OCI-LY3 (cell line): ENCODE measurements around the gene ZSWIM6.

Experiments used
- H2AFZ ChIP-seq: fragments of 200-600, 300-600 bp; shearing (Covaris generic); 2 replicates; pipeline ENCODE4 v1.6.0; 2014; ENCODE audit warnings: antibody characterized with exemption, low read depth, low read length
- H3K27ac ChIP-seq: fragments of 200-600, 300-600 bp; sonication (generic); 2 replicates; pipeline ENCODE4 v1.5.1; 2014; ENCODE audit warnings: mild to moderate bottlenecking, low read length, moderate library complexity, mixed read lengths
- H3K27me3 ChIP-seq: fragments of 200-600, 300-600 bp; sonication (generic); 2 replicates; pipeline ENCODE4 v1.6.1; 2014; ENCODE audit warnings: low read depth, low read length, mixed read lengths
- H3K36me3 ChIP-seq: fragments of 200-600, 300-600 bp; sonication (generic); replicated peaks from 2 replicates; pipeline ENCODE3; 2014; ENCODE audit warnings: low read depth, low read length, mixed read lengths
- H3K4me1 ChIP-seq: fragments of 300-600, 200-600 bp; sonication (generic); 2 replicates; pipeline ENCODE4 v1.6.1; 2014; ENCODE audit warnings: low read length, mixed read lengths
- H3K4me2 ChIP-seq: fragments of 200-600, 300-600 bp; sonication (generic); 2 replicates; pipeline ENCODE4 v1.6.1; 2014; ENCODE audit warnings: low read length, mixed read lengths
- H3K4me3 ChIP-seq: fragments of 300-600, 200-600 bp; sonication (generic); 2 replicates; pipeline ENCODE4 v1.5.1; 2014; ENCODE audit warnings: antibody characterized with exemption, mild to moderate bottlenecking, low read length, moderate library complexity
- H3K79me2 ChIP-seq: fragments of 300-600, 200-600 bp; shearing (Covaris generic); 2 replicates; pipeline ENCODE4 v1.6.1; 2014; ENCODE audit warnings: mild to moderate bottlenecking, low read length, mixed read lengths
- H3K9ac ChIP-seq: fragments of 300-600, 200-600 bp; shearing (Covaris generic); 2 replicates; pipeline ENCODE4 v1.6.0; 2014; ENCODE audit warnings: mild to moderate bottlenecking, low read length, moderate library complexity
- H3K9me3 ChIP-seq: fragments of 200-600, 300-600 bp; shearing (Covaris generic); 2 replicates; pipeline ENCODE4 v1.6.1; 2014; ENCODE audit warnings: low read length, mixed read lengths; ENCODE audit not compliant: insufficient read depth
- H4K20me1 ChIP-seq: fragments of 200-600, 300-600 bp; sonication (generic); 2 replicates; pipeline ENCODE4 v1.6.1; 2016; ENCODE audit warnings: low read length, mixed read lengths; ENCODE audit not compliant: insufficient read depth
- CTCF ChIP-seq: fragments of 200-600, 300-600 bp; sonication (generic); IDR thresholded peaks from 2 replicates; pipeline ENCODE4 v1.5.1; 2014; ENCODE audit warnings: antibody characterized with exemption, low read length, low read depth
- EZH2phosphoT487 ChIP-seq: fragments of 200-600 bp; shearing (Covaris generic); IDR thresholded peaks from 2 replicates; pipeline ENCODE4 v1.6.1; 2018; ENCODE audit warnings: antibody characterized with exemption, mixed run types, low read depth

Gene ZSWIM6

GRCh38 chr5:61523997-61524396, 191.9 kb downstream of the ZSWIM6 start:
- no peak overlapping the region for H3K4me2 ChIP-seq
- no peaks in the 10 kb centered on the region for H4K20me1 ChIP-seq
- no peaks in the 10 kb centered on the region for H3K36me3 ChIP-seq
- H2AFZ ChIP-seq, result no peak overlapping the region
- no peak overlapping the region for H3K9ac ChIP-seq
- H3K27me3 ChIP-seq, result no peaks in the 10 kb centered on the region
- TF ChIP-seq CTCF, result no peak
- no peak for TF ChIP-seq EZH2phosphoT487
- H3K9me3 ChIP-seq, result no peaks in the 10 kb centered on the region
- no peaks in the 10 kb centered on the region for H3K79me2 ChIP-seq
- H3K4me1 ChIP-seq, result no peaks in the 10 kb centered on the region
- no peak overlapping the region for H3K27ac ChIP-seq
- no peak overlapping the region for H3K4me3 ChIP-seq

GRCh38 chr5:61525512-61526206, 193.6 kb downstream of the ZSWIM6 start:
- no peak overlapping the region for H3K4me2 ChIP-seq
- H3K9me3 ChIP-seq, result no peaks in the 10 kb centered on the region
- TF ChIP-seq EZH2phosphoT487 (no peak), CTCF (no peak)
- H3K9ac ChIP-seq, result no peak overlapping the region
- no peaks in the 10 kb centered on the region for H3K27me3 ChIP-seq
- no peaks in the 10 kb centered on the region for H3K4me1 ChIP-seq
- no peaks in the 10 kb centered on the region for H4K20me1 ChIP-seq
- no peak overlapping the region for H2AFZ ChIP-seq
- H3K27ac ChIP-seq, result no peak overlapping the region
- H3K79me2 ChIP-seq, result no peaks in the 10 kb centered on the region
- H3K4me3 ChIP-seq, result no peak overlapping the region
- no peaks in the 10 kb centered on the region for H3K36me3 ChIP-seq

GRCh38 chr5:61526207-61526519, 194.1 kb downstream of the ZSWIM6 start:
- no peak overlapping the region for H3K9ac ChIP-seq
- H3K4me3 ChIP-seq, result no peak overlapping the region
- H3K9me3 ChIP-seq, result no peaks in the 10 kb centered on the region
- no peak overlapping the region for H3K4me2 ChIP-seq
- no peaks in the 10 kb centered on the region for H4K20me1 ChIP-seq
- no peaks in the 10 kb centered on the region for H3K79me2 ChIP-seq
- H3K36me3 ChIP-seq, result no peaks in the 10 kb centered on the region
- H3K27me3 ChIP-seq, result no peaks in the 10 kb centered on the region
- no peak overlapping the region for H3K27ac ChIP-seq
- no peak overlapping the region for H2AFZ ChIP-seq
- TF ChIP-seq EZH2phosphoT487 (no peak), CTCF (no peak)
- no peaks in the 10 kb centered on the region for H3K4me1 ChIP-seq

GRCh38 chr5:61532983-61533382, 200.9 kb downstream of the ZSWIM6 start:
- H3K79me2 ChIP-seq, result no peaks in the 10 kb centered on the region
- no peak overlapping the region for H3K4me3 ChIP-seq
- H2AFZ ChIP-seq, result no peak overlapping the region
- TF ChIP-seq CTCF, result no peak
- no peak for TF ChIP-seq EZH2phosphoT487
- H4K20me1 ChIP-seq, result no peaks in the 10 kb centered on the region
- H3K4me1 ChIP-seq, result no peaks in the 10 kb centered on the region
- no peaks in the 10 kb centered on the region for H3K9me3 ChIP-seq
- no peak overlapping the region for H3K4me2 ChIP-seq
- H3K36me3 ChIP-seq, result peaks cover 6% of the 10 kb centered on the region
- no peak overlapping the region for H3K9ac ChIP-seq
- no peak overlapping the region for H3K27ac ChIP-seq
- no peaks in the 10 kb centered on the region for H3K27me3 ChIP-seq
